T-cell (primary cell): ENCODE results near the gene HEXD. TPM values are rescaled to one million over a fixed set of nuclear protein-coding genes. Genes with fewer than 3 reads are reported as not detected.

Experiments used
- ATAC-seq, 4 experiments: fragments of 200-7000 bp in 3 of 4; fragments of 150-1000 bp in 1 of 4; cut with Tn5 transposase; replicated peaks in 1 of 4; 1 replicate in 3 of 4; 2 replicates in 1 of 4; pipeline ENCODE4 v1.10.0; 2021; ENCODE audit warnings: moderate library complexity in 3 of 4, mild to moderate bottlenecking in 2 of 4, moderate number of reproducible peaks in 1 of 4
- CTCF ChIA-PET, 2 donors: fragments of 300-600 bp; sonication (Branson Sonifier 250); formaldehyde crosslinking; loops; one replicate each; lab custom pipeline; 2022; ENCODE audit warnings: antibody characterized with exemption in 2 of 2; lab: Charles Lee
- POLR2A ChIA-PET, 2 donors: fragments of 300-600 bp; sonication (Branson Sonifier 250); formaldehyde crosslinking; loops; one replicate each; lab custom pipeline; 2022; ENCODE audit warnings: antibody characterized with exemption in 2 of 2; lab: Charles Lee
- DNase-seq, 35 experiments: peaks; one replicate each; pipeline versions ENCODE4 v3.0.0 to v3.0.0-alpha.2; 2013 to 2023
- H3K27ac ChIP-seq: one replicate; pipeline ENCODE4 v1.5.1; 2013; ENCODE audit warnings: low read length
- H3K27me3 ChIP-seq, 2 experiments: replicated peaks in 1 of 2; 1 replicate in 1 of 2; 2 replicates in 1 of 2; pipeline versions ENCODE4 v1.6.1 to v1.7.0; 2013; ENCODE audit warnings: low read length in 1 of 2, mixed read lengths in 1 of 2; ENCODE audit not compliant: control insufficient read depth in 2 of 2, insufficient read depth in 2 of 2; ENCODE audit errors: extremely low read depth in 1 of 2
- H3K36me3 ChIP-seq, 2 donors: 1 replicate in 1 of 2; 2 replicates in 1 of 2; pipeline versions ENCODE4 v1.6.1 to v1.7.0; 2013; ENCODE audit warnings: low read length in 1 of 2; ENCODE audit not compliant: control insufficient read depth in 2 of 2, insufficient read depth in 1 of 2; ENCODE audit errors: extremely low read depth in 1 of 2
- H3K4me1 ChIP-seq, 2 experiments: 1 replicate in 1 of 2; 2 replicates in 1 of 2; pipeline versions ENCODE4 v1.6.1 to v1.7.0; 2013; ENCODE audit warnings: low read length in 2 of 2, mixed read lengths in 1 of 2; ENCODE audit not compliant: insufficient read depth in 2 of 2, control insufficient read depth in 1 of 2; ENCODE audit errors: extremely low read depth in 1 of 2
- H3K4me3 ChIP-seq, 2 donors: 1 replicate in 1 of 2; 2 replicates in 1 of 2; pipeline versions ENCODE4 v1.5.1 to v1.7.0; 2013; ENCODE audit warnings: mild to moderate bottlenecking in 2 of 2, low read length in 1 of 2, moderate library complexity in 1 of 2; ENCODE audit not compliant: control insufficient read depth in 1 of 2; ENCODE audit errors: extremely low read depth in 1 of 2
- H3K9me3 ChIP-seq: 2 replicates; pipeline ENCODE4 v1.7.0; 2013
- H3K27ac Mint-ChIP-seq, 2 donors: one replicate each; pipeline ENCODE4 v1.8.0; 2020 to 2021; ENCODE audit warnings: mild to moderate bottlenecking in 2 of 2, mixed read lengths in 2 of 2
- H3K27me3 Mint-ChIP-seq, 2 donors: one replicate each; pipeline ENCODE4 v1.8.0; 2021 to 2022; ENCODE audit warnings: mixed read lengths in 2 of 2
- H3K36me3 Mint-ChIP-seq: one replicate; pipeline ENCODE4 v1.8.0; 2021; ENCODE audit warnings: mixed read lengths
- H3K4me1 Mint-ChIP-seq, 3 donors: one replicate each; pipeline ENCODE4 v1.8.0; 2020 to 2022; ENCODE audit warnings: mixed read lengths in 3 of 3, mild to moderate bottlenecking in 1 of 3
- H3K4me3 Mint-ChIP-seq, 3 donors: one replicate each; pipeline ENCODE4 v1.8.0; 2020 to 2022; ENCODE audit warnings: mild to moderate bottlenecking in 3 of 3, mixed read lengths in 3 of 3, moderate library complexity in 3 of 3
- H3K9me3 Mint-ChIP-seq, 3 donors: one replicate each; pipeline ENCODE4 v1.8.0; 2020 to 2022; ENCODE audit warnings: mixed read lengths in 3 of 3
- WGBS: methylation state at CpG from one replicate; pipeline ENCODE4 v1.1.5; 2013; ENCODE audit warnings: missing lambda C conversion rate; ENCODE audit not compliant: insufficient coverage; 5-methylcytosine and 5-hydroxymethylcytosine counted together
- total RNA-seq, 35 experiments: library from RNA in 6 of 35; stranded (reverse) in 6 of 35; fragments of 120-200 nt in 1 of 35; gene quantifications; one replicate each; pipeline versions ENCODE4 v1.2.1 to v1.2.4 and lab custom pipeline; 2013 to 2026

The HEXD gene
- total RNA-seq, 5 donors from 2014 or later (not counting 1 experiment from before 2014, with no cell fraction given), result 51.2 to 128 (median 113) TPM

DNA sequence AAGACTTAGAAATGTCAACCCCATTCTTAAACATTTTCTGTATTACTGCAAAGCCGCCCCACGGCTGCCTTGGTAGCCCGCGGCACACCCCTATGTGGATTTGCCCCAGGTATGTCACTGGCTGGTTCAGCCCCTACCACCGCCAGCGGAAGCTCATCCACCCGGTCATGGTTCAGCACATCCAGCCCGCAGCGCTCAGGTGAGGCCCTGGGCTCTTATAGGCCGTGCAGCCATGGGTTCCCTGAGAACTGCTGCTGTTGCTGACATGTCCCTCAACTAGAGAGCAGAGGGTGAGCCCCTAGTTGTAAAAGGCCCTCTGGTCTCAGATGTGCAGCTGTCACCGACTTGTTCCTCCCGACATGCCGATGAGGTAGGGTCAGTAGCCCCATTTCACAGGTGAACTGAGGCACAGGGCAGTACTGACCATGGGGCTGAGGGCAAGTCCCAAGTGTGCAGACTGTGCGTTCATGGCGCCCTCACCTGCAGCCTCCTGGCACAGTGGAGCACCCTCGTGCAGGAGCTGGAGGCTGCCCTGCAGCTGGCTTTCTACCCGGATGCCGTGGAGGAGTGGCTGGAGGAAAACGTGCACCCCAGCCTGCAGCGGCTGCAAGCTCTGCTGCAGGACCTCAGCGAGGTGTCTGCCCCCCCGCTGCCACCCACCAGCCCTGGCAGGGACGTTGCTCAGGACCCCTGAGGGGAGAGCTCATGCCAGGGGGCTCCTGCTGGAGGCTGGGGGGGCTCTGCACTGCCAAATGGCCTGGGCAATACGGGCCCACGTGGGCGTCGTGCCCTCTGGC lies 23.7 kb downstream of the HEXD start:
- ChIA-PET CTCF (no interaction called here), POLR2A (interaction anchor here in 1 of 2 donors (0.5 kb wide), 1 partner anchor 349 kb away, joined by 8 read pairs; no protein-coding TSS in a partner anchor)
- Histone ChIP-seq H3K9me3 (no peaks in the 10 kb centered on the region), H3K4me3 (no peak overlapping the region), H3K4me1 (peaks cover 0 to 30% of the 10 kb centered on the region in 2 experiments), H3K27me3 (no peaks in the 10 kb centered on the region), H3K36me3 (peaks cover 40 to 57% of the 10 kb centered on the region in 2 donors), H3K27ac (no peak overlapping the region)
- Mint-ChIP-seq H3K4me3 (no peak overlapping the region), H3K4me1 (peaks cover 0 to 15% (median 12%) of the 10 kb centered on the region in 3 donors), H3K27me3 (no peaks in the 10 kb centered on the region), H3K27ac (no peak overlapping the region), H3K36me3 (no peaks in the 10 kb centered on the region), H3K9me3 (no peaks in the 10 kb centered on the region)
- WGBS, result 87% methylated on average over 26 of the region's 27 CpGs
- ATAC-seq (no peak), DNase-seq (no peak)

DNA sequence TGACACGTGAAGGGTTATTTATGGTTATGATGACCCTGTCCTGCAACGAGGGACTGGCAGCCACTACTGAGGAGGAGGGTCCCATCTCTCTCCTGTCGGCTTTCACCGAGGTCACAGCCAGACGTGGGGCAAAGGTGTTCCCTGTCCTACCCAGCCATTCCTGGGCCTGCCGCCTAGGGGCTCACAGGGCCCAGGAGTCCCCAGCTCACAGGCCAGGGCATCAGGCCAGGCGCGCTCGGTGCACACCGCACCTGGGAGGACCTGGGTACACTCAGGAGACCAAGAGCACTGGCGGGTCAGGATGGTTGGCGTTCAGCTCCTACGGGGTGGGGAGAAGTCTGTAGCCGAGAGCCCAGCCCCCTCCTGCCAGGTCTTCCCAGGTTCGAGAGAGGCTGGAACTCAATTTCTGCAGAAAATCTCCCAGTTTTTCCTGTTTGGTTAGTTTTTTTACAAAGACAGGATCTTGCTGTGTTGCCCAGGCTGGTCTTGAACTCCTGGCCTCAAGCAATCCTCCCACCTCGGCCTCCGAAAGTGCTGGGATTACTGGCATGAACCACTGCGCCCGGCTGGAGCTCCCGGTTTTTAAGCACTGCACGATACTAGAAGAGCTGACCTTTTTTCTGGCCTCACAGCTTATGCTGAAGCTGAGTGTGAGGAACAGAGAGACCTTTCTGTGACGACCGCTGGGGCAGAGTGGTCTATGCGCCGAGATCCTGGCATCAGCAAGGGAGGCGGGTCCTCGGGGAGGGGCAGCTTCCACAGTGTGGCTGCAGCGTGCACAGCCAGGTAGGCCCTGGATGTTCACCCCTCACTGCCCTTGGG lies 24.7 kb downstream of the HEXD start:
- H3K4me3 Mint-ChIP-seq, result no peak overlapping the region
- H3K27me3 Mint-ChIP-seq, result no peaks in the 10 kb centered on the region
- Histone ChIP-seq H3K4me3 (no peak overlapping the region), H3K9me3 (no peaks in the 10 kb centered on the region), H3K36me3 (peaks cover 33 to 54% of the 10 kb centered on the region in 2 donors), H3K27ac (no peak overlapping the region), H3K27me3 (no peaks in the 10 kb centered on the region), H3K4me1 (peaks cover 0 to 32% of the 10 kb centered on the region in 2 experiments)
- H3K9me3 Mint-ChIP-seq, result no peaks in the 10 kb centered on the region
- DNase-seq (no peak), ATAC-seq (no peak)
- ChIA-PET POLR2A (no interaction called here), CTCF (no interaction called here)
- no peaks in the 10 kb centered on the region for H3K36me3 Mint-ChIP-seq
- WGBS, result 88% methylated on average over 20 of the region's 28 CpGs
- peaks cover 5 to 19% (median 17%) of the 10 kb centered on the region in 3 donors for H3K4me1 Mint-ChIP-seq
- H3K27ac Mint-ChIP-seq, result no peak overlapping the region

DNA sequence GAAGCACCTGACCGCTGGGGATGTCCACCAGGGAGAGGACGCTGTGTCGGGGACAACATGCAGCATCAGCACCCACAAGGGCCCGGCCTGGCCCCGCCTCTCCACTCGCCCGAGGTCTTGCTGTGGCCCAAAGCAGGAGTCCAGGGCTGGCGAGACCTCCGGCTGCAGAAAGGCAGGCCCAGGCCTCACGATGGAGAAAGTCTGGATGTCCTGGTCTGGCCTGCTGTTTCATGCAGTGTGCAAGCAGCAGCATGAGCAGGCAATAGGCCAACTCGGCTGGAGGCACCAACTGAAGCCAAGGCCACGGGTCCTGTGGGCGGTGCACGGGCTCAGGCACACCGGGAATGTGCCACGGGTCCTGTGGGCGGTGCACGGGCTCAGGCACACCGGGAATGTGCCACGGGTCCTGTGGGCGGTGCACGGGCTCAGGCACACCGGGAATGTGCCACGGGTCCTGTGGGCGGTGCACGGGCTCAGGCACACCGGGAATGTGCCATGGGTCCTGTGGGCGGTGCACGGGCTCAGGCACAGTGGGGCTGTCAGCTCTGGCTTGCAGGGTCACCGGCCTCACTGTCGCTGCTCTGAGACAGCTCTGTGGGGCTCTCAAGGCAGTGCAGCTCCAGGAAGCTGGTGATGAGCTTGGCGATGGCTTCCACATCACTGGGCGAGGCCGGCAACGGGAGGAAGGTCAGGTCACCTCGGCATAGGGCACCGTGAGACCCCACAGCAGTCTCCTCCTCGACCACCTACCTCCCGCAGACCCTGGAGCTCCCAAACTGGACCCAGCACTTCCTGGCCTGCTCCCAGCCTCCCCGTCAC lies 25.5 kb downstream of the HEXD start:
- H3K4me1 ChIP-seq, result peaks cover under 1 to 36% of the 10 kb centered on the region in 2 experiments
- CTCF ChIA-PET, result no interaction called here
- Mint-ChIP-seq H3K27me3 (no peaks in the 10 kb centered on the region), H3K4me1 (peaks cover 5 to 21% (median 18%) of the 10 kb centered on the region in 3 donors), H3K27ac (no peak overlapping the region), H3K36me3 (no peaks in the 10 kb centered on the region), H3K4me3 (no peak overlapping the region), H3K9me3 (no peaks in the 10 kb centered on the region)
- ATAC-seq, result no peak
- WGBS, result 94% methylated on average over 29 of the region's 40 CpGs
- H3K27ac ChIP-seq, result no peak overlapping the region
- H3K27me3 ChIP-seq, result no peaks in the 10 kb centered on the region
- H3K36me3 ChIP-seq, result peaks cover 35 to 57% of the 10 kb centered on the region in 2 donors
- POLR2A ChIA-PET, result no interaction called here
- H3K9me3 ChIP-seq, result no peaks in the 10 kb centered on the region
- DNase-seq, result no peak
- H3K4me3 ChIP-seq, result no peak overlapping the region

DNA sequence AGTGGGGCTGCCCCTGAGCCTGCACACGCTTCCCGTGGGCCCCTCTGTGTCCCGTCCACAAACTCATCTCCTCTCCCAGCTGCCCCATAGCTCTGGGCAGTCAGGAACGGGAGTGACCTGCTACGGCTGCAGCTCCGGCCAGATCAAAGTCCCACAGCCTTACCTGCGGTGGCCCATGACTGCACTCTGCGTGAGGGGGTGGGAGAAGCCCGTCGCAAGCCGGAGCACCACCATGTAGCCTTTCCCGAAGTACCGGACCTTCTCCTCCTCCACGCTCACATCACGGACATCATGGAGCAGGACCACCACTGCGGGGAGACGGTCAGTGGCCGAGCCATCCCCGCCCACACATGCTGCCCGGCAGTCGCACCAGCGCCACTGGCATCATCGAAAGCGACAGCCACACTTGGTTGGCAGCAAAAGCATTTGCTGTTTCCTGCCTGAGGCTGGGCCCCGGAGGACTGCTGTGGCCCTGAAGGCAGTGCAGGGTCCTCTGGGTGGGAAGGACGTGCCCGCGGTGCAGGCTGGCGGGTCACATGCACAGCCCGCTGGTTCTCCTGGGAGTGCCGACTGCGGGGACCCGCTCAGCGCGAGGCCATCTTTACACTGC lies 26.2 kb downstream of the HEXD start:
- Mint-ChIP-seq H3K27ac (no peak overlapping the region), H3K9me3 (no peaks in the 10 kb centered on the region), H3K4me1 (peaks cover 12 to 27% (median 23%) of the 10 kb centered on the region in 3 donors), H3K36me3 (no peaks in the 10 kb centered on the region), H3K4me3 (no peak overlapping the region), H3K27me3 (no peaks in the 10 kb centered on the region)
- ChIA-PET POLR2A (no interaction called here), CTCF (no interaction called here)
- no peak overlapping the region for H3K27ac ChIP-seq
- H3K4me1 ChIP-seq, result peaks cover 2 to 41% of the 10 kb centered on the region in 2 experiments
- peaks cover 35 to 55% of the 10 kb centered on the region in 2 donors for H3K36me3 ChIP-seq
- 94% methylated on average over 34 of the region's 35 CpGs for WGBS
- H3K9me3 ChIP-seq, result no peaks in the 10 kb centered on the region
- H3K4me3 ChIP-seq, result no peak overlapping the region
- H3K27me3 ChIP-seq, result no peaks in the 10 kb centered on the region
- DNase-seq (no peak), ATAC-seq (no peak)

DNA sequence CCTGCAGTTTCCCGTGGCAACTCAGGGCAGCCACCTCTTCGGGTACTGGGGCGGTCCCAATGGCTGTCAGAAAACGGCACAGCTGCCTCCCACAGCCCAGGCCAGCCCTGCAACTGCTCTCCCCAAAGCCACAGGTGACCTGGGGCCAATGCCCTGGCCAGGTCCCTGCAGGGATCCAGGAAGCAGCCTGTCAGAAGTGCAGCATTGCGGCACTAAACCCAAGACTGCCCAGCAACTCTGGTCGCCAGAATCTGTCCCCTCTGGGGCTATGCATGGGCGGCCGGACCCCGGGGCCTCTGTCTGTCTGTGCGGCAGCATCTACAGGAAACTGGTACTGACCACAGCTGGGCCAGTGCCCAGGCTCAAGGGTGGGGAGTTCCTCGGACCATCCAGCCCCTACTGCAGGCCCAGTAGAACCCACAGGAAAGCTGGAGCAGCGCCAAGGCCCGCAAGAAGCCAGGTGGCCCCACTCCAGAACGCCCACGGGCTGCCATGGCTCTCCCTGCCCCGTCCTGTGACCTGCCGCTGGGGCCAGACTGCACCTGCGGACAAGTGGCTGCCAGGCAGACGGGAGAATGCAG lies 26.9 kb downstream of the HEXD start:
- Mint-ChIP-seq H3K27me3 (no peaks in the 10 kb centered on the region), H3K4me3 (no peak overlapping the region), H3K36me3 (no peaks in the 10 kb centered on the region), H3K9me3 (no peaks in the 10 kb centered on the region), H3K4me1 (peaks cover 19 to 32% (median 27%) of the 10 kb centered on the region in 3 donors), H3K27ac (no peak overlapping the region)
- WGBS, result 87% methylated on average over 17 of the region's 19 CpGs
- ChIA-PET CTCF (no interaction called here), POLR2A (no interaction called here)
- Histone ChIP-seq H3K36me3 (peaks cover 35 to 55% of the 10 kb centered on the region in 2 donors), H3K9me3 (no peaks in the 10 kb centered on the region), H3K4me1 (peaks cover 2 to 44% of the 10 kb centered on the region in 2 experiments), H3K4me3 (no peak overlapping the region), H3K27me3 (no peaks in the 10 kb centered on the region), H3K27ac (no peak overlapping the region)
- DNase-seq (no peak), ATAC-seq (no peak)
